ENCODE results near the gene MLANA.
"Not testable (repeated sequence)": the region's sequence is repeated elsewhere in the genome, so short reads cannot be mapped to it uniquely, and the experiment has no call there.

The MLANA gene

GRCh38 chr9:5870691-5871090 is 20.0 kb upstream of the MLANA start:
- no peak for DNase-seq

GRCh38 chr9:5871785-5872184 is 18.9 kb upstream of the MLANA start:
- DNase-seq: no peak

GRCh38 chr9:5872511-5872910 is 18.2 kb upstream of the MLANA start:
- DNase-seq: no peak

GRCh38 chr9:5873439-5873838 is 17.2 kb upstream of the MLANA start:
- DNase-seq: no peak

GRCh38 chr9:5874048-5874447 is 16.6 kb upstream of the MLANA start:
- no peak for DNase-seq

- DNase-seq: no peak
Measured at GRCh38 chr9:5876026-5876425, 14.7 kb upstream of the MLANA start.

GRCh38 chr9:5876711-5877110 is 14.0 kb upstream of the MLANA start:
- DNase-seq: no peak

GRCh38 chr9:5879419-5880181 is 11.1 kb upstream of the MLANA start:
- DNase-seq: no peak

GRCh38 chr9:5882244-5883012 is 8.3 kb upstream of the MLANA start:
- not testable (repeated sequence) for DNase-seq

- no peak for DNase-seq
Measured at GRCh38 chr9:5884191-5884590, 6.5 kb upstream of the MLANA start.

- peak; percentile 69 for DNase-seq
Measured at GRCh38 chr9:5886114-5886939, 4.4 kb upstream of the MLANA start.

GRCh38 chr9:5892456-5893133 is 1.9 kb downstream of the MLANA start:
- no peak for DNase-seq

GRCh38 chr9:5893134-5893505 is 2.4 kb downstream of the MLANA start:
- no peak for DNase-seq

GRCh38 chr9:5893591-5894236 is 3.0 kb downstream of the MLANA start:
- no peak for DNase-seq

GRCh38 chr9:5894237-5894959 is 3.7 kb downstream of the MLANA start:
- no peak for DNase-seq

GRCh38 chr9:5895782-5896181 is 5.1 kb downstream of the MLANA start:
- no peak for DNase-seq

- DNase-seq: no peak
Measured at GRCh38 chr9:5896863-5897262, 6.2 kb downstream of the MLANA start.

GRCh38 chr9:5897851-5898250 is 7.2 kb downstream of the MLANA start:
- no peak for DNase-seq

GRCh38 chr9:5899292-5899691 is 8.6 kb downstream of the MLANA start:
- no peak for DNase-seq

GRCh38 chr9:5900622-5901021 is 9.9 kb downstream of the MLANA start:
- DNase-seq: no peak

- DNase-seq: no peak
Measured at GRCh38 chr9:5902377-5902776, 11.7 kb downstream of the MLANA start.

- DNase-seq: no peak
Measured at GRCh38 chr9:5908918-5909317, 18.2 kb downstream of the MLANA start.
